Measurements from ENCODE around the gene TOR3A.

DNA sequence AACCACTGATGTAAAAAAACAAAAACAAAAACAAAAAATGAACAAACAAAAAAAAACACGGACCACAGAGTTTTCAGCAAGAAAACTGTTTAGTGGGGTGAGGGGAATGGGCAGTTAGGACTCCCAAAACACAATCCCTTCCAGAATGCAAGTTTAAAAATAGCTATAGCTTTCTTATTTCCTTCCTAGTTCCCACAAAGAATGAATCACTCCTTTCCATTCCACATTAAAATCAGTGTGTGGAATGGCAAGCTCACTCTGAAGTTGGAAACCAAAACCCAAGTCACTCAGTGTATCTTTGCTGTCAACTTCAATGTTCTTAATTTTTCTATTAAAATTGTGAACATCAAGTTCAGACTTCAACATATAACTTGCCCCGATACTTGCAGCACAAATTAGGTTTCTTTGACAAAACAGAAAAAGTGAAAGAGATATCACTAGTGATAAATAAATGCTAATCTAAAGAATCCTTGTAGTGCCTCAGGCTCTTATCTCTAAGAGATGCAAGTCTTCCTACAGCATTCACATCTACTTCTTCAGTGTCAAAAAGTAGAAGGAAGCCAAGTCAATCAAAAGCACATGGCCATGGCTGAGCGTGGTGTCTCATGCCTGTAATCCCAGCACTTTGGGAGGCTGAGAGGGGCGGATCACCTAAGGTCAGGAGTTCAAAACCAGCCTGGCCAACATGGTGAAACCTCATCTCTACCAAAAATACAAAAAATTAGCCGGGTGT, 45.5 kb downstream of the TOR3A start:
- TF ChIP-seq, protein P1, sequence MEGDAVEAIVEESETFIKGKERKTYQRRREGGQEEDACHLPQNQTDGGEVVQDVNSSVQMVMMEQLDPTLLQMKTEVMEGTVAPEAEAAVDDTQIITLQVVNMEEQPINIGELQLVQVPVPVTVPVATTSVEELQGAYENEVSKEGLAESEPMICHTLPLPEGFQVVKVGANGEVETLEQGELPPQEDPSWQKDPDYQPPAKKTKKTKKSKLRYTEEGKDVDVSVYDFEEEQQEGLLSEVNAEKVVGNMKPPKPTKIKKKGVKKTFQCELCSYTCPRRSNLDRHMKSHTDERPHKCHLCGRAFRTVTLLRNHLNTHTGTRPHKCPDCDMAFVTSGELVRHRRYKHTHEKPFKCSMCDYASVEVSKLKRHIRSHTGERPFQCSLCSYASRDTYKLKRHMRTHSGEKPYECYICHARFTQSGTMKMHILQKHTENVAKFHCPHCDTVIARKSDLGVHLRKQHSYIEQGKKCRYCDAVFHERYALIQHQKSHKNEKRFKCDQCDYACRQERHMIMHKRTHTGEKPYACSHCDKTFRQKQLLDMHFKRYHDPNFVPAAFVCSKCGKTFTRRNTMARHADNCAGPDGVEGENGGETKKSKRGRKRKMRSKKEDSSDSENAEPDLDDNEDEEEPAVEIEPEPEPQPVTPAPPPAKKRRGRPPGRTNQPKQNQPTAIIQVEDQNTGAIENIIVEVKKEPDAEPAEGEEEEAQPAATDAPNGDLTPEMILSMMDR (IDR thresholded peaks at IDR 0.05), result no peak
- no peak for TF ChIP-seq EZH2 (IDR thresholded peaks at IDR 0.05; ENCODE audit: borderline replicate concordance, insufficient read depth, low read depth, low read length, poor library complexity, severe bottlenecking)

All from B cell (primary cell).